OCI-LY1 (cell line): Measurements from ENCODE around the gene GRK2.

ENCODE experiments used
- CTCF ChIP-seq: fragments of 200-600 bp; sonication (generic), shearing (Covaris generic); IDR thresholded peaks from 2 replicates; pipeline ENCODE4 v1.5.1; 2017; ENCODE audit warnings: mild to moderate bottlenecking, antibody characterized with exemption, low read length, moderate library complexity, mixed read lengths
- EZH2 ChIP-seq: fragments of 200-600 bp; sonication (generic), shearing (Covaris generic); IDR thresholded peaks from 2 replicates; pipeline ENCODE4 v1.8.0; 2017; ENCODE audit warnings: borderline replicate concordance, mixed run types, mild to moderate bottlenecking, antibody characterized with exemption, low read length, moderate library complexity, mixed read lengths

- no peak for TF ChIP-seq CTCF
- no peak for TF ChIP-seq EZH2
These were observed 47.0 kb downstream of the GRK2 start for GRCh38 chr11:67313125-67313890.
